NCI-H2171 treated with DMSO at 0.1 percent for 48 hours (cell line): Measurements from ENCODE around the gene LLGL2.
"Not testable (repeated sequence)": the region's sequence is repeated elsewhere in the genome, so short reads cannot be mapped to it uniquely, and the experiment has no call there.

Experiments used
- DNase-seq: peaks from one replicate; lab custom pipeline; 2025; lab: John Stamatoyannopoulos, UW

The LLGL2 gene

DNA sequence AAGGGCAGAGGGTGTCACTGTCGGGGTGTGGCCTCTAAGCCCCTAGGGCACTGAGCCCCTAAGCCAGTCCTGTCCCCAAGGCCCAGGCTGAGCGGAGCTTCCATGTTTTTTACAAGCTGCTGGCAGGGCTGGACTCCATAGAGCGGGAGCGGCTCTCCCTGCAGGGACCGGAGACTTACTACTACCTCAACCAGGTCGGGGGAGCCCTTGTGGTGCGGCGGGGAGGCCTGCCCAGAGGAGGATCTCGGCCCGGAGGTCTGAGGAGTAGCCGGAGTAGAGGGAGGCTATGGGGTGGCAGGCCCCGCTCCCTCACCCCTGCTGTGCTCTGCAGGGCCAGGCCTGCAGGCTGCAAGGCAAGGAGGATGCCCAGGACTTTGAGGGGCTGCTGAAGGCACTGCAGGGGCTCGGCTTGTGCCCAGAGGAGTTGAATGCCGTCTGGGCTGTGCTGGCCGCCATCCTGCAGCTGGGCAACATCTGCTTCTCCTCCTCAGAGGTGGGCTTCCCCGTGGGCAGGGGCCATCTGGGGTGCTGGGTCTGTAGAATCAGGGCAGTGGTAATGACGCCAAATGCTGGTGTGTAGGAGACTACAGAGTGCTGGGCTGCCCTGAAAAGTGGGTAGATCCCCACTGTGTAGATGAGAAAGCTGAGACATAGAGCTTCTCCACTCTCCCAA is 67.0 kb downstream of the LLGL2 start:
- DNase-seq: no peak

DNA sequence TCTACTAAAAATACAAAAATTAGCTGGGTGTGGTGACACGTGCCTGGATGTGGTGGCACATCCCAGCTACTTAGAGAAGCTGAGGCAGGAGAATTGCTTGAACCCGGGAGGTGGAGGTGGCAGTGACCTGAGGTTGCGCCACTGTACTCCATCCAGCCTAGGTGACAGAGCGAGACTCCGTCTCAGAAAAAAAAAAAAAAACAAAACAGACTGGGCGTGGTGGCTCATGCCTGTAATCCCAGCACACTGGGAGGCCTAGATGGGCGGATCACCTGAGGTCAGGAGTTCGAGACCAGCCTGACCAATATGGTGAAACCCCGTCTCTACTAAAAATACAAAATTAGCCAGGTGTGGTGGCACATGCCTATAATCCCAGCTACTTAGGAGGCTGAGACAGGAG is 67.9 kb downstream of the LLGL2 start:
- DNase-seq: not testable (repeated sequence)

DNA sequence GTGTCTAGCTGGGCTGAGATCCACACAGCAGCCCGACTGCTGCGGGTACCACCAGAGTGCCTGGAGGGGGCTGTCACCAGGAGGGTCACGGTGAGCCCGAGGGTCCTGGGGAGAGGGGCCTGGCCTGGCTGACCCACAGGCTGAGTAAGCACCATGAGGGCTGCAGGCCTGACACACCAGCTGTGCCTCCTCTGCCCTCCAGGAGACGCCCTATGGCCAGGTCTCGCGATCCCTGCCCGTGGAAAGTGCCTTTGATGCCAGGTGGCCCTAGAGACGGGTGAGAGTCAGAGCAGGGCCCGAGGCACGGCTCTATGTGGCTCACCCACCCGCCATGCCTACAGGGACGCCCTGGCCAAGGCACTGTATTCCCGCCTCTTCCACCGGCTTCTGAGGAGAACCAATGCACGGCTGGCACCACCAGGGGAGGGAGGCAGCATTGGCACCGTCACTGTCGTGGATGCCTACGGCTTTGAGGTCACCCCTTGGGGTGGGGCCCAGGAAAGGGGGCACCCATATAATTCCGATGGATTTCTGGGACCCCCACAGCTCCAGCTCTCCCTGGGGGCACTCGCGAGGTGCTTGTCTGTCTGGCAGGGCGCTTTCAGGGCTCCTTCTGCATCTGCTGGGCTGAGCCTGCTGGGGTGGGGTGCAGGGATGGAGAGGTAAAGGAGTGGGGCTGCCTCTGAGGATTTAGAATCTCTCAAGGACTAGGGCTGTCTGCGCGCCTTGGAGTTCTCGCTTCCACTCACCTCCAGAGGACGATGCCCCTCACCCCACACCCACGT is 69.2 kb downstream of the LLGL2 start:
- DNase-seq: no peak

DNA sequence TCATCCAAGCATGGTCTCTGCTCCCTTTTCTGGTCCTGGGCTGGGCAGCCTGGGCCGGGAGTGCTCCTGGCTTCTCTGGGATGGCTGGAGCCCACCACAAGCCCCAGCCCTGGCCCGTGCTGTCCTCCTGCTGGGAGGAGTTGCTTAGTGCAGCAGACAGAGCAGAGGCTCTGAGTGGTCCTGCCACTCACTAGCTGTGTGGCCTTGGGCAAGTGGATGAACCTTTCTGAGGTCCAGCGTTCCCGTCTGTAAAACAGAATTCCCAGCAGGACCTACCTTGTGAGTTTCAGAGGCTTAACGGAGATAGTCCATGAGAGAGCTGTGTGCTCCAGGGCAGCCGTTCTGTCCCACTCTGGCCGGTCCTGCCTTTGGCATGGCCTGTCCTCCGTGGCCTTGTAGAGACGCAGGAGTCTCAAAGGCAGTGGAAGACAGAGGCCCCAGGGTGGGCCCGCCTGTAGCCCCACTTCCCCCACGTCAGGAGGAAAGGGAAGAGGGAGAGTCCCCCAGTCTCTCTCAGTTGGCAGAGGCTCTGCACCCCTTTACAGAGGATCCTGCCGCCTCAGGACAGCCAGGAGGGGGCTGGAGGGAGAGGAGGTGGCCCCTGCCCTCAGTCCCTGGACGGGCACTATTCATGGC is 69.9 kb downstream of the LLGL2 start:
- DNase-seq: no peak

DNA sequence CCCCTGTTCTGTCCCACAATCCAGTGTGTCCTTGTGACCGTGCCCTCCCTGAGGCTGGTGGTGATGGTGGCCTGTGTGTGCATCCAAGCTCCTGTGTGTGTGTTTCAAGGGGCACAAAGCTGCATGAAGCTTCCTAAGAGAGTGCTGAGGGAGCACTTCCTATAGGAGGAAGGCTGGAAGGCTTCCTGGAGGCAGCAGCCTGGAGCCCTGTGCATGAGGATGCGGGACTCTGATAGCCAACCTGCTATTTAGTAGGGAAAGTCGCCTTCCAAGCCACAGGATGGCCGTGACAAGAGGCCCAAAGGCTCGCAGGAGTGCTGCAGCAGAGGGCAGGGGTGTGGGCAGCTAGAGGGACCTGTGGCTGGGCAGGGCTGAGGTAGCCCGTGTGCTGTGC is 70.4 kb downstream of the LLGL2 start:
- no peak for DNase-seq

DNA sequence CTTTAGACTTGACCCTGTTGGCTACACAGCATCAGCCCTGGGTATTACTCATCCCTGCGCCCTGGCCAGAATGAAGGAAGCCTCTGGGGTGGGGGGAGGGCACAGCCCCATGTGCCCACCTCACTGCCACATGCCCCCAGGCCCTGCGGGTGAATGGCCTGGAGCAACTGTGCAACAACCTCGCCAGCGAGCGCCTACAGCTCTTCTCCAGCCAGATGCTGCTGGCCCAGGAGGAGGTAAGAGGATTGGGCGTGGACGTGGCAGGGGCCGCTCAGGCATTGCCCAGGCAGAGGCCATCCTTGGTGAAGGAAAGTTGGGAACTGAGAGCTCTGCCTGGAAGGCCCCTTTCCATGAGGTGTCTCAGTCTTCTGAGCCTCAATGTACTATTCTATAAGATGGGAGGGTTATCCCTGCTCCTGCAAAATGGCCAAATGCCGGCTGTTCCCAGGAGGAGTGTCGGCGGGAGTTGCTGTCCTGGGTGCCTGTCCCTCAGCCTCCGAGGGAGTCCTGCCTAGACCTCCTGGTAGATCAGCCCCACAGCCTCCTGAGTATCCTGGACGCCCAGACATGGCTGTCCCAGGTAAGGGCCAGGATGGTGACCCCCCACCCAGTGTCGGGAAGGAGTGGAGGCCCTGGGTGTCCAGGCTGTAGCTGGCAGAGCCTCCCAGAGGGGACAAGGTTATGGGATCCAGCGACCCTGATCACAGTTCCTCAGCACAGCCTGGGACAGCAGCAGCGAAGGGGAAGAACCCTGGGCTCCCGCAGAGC is 71.0 kb downstream of the LLGL2 start:
- no peak for DNase-seq

DNA sequence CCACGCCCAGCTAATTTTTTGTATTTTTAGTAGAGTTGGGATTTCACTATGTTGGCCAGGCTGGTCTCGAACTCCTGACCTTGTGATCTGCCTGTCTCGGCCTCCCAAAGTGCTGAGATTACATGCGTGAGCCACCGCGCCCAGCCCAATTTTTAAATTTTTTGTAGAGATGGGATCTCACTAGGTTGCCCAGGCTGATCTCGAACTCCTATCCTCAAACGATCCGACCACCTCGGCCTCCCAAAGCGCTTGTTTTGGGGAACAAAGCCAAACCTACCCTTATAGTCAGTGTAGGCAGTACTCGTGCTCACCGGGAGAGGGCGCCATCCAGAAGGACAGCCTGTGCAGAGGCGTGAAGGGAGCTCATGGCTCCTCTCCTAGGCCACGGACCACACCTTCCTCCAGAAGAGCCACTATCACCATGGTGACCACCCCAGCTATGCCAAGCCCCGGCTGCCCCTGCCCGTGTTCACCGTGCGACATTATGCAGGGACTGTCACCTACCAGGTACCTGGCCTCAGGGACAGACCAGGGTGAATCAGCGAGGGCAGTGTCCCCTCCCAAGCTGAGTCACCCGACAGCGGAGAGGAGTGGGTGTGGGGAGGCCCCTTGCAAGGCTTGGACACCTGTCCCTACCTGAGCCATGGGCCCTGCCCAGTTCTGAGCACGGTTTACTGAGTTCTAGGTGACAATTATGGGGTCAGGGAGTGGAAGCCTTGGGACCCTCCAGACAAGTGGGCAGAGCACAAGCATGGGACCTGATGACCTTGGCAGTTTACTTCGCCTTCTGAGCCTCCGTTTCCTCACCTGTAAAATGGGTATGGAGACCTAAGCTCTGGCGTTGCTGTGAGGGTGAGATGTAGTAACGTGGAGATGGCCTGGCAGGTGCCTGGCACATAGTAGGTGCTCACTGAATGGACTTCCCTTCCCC is 75.8 kb downstream of the LLGL2 start:
- peak; percentile 22 for DNase-seq

DNA sequence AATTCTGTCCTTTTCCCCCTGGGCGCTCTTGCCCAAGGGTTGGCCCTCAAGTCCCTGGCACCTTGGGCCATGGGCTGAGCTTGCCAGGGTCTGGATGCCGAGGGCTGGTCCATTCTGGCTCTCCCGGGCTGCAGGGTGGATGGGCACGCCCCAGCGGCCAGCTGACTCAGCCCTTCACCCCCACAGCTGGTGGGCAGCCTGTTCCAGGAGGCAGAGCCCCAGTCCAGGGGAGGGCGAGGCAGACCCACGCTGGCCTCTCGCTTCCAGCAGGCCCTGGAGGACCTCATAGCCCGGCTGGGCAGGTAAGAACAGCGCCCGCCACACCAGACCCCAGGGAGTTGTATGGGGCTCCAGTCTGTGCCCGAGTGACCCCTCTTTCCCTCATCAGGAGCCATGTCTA is 77.1 kb downstream of the LLGL2 start:
- no peak for DNase-seq

DNA sequence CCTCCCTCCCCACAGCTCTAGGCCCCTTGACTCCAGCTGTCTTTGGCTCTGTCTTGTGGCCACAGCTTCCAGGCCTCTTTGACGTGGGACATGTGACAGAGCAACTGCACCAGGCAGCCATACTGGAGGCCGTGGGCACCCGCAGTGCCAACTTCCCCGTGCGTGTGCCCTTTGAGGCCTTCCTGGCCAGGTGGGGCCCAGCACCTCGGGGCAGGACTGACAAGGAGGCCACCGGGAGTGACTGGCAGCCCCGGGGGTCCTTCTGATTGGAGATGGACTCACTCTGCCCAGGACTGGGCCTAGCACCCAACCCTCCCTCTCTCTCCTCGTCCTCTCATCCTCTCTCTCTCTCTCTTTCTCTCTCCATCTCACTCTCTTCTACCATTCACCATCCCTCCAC is 77.6 kb downstream of the LLGL2 start:
- no peak for DNase-seq

DNA sequence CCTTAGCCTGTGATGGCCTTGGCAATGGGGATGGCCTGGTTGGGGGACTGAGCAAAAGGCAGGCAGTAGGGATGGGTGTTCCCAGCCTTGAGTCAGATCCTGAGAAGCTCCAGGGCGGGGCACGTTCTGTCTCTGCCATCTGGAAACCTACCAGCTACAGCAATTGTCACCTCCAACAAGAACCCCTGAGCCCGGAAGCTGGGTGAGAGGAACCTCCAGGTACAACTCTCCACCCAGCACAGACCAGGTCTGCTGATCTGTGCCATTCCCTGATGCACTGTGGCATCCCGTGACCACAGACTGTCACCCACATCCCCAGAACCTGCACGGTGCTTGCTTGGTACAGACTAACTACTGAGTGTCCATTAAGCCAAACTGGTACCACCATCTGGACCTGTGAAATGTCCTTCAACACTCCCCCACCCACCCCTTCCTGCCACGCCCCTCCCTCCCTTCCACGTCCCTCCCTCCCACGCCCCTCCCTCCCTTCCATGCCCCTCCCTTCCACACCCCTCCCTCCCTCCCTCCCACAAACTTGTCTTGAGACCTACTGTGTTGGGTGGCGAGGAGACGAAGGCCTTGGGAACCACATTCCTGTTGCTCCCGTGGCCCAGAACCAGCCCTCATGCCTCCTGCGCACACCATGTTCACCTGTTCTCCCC is 78.7 kb downstream of the LLGL2 start:
- DNase-seq: no peak

DNA sequence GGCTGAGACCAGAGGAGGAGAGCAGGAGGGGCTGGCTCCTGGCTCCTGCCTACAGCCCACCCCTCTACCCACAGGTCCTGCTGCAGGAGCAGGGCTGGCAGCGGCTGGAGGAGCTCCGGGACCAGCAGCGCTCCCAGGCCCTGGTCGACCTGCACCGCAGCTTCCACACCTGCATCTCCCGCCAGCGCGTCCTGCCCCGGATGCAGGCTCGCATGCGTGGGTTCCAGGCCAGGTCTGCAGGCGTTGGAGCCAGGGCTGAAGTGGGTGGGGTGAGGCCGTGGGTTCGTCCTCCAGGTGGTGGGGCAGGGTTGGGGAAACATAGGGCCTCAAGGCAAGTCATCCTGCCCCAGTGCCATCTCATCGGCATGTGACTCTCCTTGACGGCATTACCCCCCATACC is 80.3 kb downstream of the LLGL2 start:
- DNase-seq: no peak

DNA sequence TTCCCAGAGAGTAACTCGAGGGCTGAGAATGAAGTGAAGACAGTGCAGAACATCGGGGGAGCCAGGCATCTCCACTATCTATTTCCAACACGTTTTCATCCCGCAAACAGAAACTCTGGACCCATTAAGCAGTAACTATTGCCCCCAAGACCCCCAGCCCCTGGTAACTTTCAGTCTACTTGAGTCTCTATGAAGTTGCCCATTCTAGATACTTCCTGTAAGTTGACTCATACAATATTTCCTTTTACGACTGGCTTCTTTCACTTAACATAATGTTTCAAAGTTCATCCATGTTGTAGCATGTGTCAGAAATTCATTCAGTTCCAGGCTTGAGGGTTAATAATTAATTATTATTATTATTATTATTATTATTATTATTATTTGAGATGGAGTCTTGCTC is 81.6 kb downstream of the LLGL2 start:
- DNase-seq: no peak

DNA sequence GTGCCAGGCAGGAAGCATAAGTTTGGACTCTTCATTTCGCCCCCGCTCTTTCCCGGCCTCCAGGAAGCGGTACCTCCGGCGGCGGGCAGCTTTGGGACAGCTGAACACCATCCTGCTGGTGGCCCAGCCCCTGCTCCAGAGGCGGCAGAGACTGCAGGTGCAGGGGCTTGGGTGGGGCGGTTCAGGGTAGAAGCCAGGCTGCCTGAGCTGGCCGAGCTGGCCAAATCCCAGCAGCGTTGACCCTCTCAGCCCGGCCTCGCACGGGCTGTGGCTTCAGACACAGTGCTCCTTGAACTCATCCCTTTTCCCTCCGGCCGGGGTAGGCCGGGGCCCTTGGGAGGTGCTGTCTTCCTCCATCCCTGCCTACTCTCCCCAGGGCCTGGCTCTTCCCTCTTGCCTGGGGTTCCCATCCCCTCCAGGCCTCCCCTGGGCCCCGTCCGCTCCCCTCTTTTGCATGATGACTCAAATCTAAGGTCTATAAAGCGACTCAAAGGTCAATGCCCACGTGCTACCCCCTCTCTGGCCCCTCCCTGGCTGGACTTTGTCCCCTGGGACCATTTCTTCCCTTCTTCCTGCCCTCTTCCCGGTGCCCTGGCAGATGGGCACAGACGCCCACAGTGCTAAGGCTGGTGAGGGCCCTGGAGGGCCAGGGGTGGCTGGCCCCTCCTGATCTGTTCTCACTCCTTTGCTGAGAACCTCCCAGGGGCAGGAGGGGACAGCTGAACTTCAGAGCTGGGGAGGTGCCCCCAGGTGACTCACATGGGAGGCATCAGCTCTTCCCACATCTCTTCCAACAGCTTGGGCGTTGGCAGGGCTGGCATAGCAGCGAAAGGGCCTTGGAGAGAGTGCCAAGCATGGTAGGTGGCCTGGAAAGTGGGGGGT is 84.8 kb downstream of the LLGL2 start:
- no peak for DNase-seq

DNA sequence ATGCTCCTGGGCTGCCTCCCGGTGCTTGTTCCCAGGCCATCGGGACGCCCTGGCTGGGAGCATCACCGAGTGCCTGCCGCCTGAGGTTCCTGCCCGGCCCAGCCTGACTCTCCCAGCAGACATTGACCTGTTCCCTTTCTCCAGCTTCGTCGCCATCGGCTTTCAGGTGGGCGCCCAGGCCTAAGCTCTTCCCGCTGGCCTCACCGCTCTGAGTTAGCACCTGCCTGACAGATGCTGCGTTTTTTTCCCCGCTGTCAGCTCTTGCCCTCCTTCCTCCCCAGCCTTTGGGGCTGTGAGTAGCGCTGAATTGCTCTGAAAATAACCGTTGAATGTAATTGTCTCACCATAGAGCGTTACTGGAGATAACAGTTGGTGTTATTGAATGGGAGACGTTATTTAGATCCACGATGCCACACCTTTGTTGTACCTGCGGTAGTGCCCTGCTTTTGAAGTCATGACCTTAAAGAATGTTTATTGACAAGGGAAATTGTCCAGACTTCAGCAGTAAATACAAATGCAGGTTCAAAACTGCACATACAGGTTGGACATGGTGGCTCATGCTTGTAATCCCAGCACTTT is 86.4 kb downstream of the LLGL2 start:
- peak; percentile 22 for DNase-seq

DNA sequence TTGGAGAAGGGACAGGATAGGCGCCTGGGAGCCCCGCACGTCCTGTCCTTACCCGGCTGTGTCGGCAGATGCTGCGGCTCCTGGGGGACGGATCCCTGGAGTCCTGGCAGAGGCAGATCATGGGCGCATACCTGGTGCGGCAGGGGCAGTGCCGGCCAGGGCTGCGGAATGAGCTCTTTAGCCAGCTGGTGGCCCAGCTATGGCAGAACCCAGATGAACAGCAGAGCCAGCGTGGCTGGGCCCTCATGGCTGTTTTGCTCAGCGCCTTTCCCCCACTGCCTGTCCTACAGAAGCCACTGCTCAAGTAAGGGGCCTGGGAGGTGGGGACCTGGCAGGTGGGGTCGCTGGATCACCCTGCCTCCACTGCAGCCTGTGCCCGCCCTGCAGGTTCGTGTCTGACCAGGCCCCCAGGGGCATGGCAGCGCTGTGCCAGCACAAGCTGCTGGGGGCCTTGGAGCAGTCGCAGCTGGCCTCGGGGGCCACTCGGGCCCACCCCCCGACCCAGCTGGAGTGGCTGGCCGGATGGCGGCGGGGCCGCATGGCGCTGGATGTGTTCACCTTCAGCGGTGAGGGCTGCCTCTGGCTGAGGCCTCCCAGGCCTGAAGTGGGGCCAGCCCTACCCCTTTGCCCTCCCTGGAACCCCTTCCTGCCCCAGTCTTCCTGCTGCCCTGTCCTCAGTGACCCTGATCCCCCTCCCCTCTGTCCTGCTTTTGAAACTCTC is 87.6 kb downstream of the LLGL2 start:
- DNase-seq: no peak

DNA sequence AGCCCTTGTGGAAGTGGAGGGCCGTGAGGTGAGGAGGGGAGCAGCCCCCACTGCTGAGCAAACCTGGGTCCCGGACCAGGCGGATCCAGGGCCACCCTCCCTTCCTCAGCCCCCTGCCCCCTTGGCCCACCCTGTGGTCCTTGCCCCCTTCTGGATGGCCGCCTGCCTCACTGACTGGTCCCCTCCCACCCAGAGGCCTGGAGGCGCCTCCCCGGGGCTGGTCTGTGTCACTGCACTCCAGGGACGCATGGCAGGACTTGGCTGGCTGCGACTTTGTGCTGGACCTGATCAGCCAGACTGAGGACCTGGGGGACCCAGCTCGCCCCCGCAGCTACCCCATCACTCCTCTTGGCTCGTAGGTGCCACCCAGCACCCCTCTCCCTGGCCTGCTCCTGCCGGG is 88.5 kb downstream of the LLGL2 start:
- no peak for DNase-seq

DNA sequence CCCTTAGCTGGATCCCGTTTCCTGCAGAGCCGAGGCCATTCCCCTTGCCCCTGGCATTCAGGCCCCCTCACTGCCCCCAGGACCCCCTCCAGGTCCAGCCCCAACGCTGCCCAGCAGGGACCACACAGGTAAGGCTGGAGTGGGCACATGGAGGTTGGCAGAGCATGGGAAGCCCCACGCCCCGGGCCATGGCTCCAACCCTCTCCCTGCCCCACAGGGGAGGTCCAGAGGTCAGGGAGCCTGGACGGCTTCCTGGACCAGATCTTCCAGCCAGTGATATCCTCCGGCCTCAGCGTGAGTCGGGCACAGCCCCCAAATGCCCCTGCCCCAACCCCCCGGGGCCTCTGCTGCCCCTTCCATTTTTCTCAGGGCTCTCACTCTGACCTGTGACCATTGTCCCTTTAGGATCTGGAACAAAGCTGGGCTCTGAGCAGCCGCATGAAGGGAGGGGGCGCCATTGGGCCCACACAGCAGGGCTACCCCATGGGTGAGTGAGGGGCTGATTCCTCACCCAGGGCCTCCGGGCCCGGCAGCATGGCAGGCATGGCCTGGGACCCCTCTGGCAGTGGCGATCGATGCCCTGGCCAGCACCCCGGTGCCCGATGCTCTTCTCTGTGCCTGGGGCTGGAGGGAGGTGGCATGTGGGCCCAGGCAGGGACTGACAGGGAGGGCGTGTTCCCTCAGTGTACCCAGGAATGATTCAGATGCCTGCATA is 89.2 kb downstream of the LLGL2 start:
- no peak for DNase-seq

DNA sequence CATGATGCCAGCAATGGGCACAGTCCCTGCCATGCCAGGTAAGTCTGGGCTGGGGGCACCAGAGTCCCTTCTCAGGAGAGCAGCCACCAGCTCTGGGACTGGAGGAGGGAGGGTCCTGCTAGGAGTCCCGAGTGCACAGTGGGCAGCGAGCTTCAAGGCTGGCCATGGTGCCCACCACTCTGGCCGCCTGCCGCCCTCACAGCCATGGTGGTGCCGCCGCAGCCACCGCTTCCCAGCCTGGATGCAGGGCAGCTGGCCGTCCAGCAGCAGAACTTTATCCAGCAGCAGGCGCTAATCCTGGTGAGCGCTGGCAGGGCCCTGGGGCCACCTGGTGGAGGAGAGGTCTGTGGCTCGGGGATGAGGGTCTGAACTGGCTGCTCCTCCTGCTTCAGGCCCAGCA is 89.8 kb downstream of the LLGL2 start:
- DNase-seq: no peak
